H9 (cell line): ENCODE data around the gene UVRAG. TPM values are rescaled to one million over a fixed set of nuclear protein-coding genes. Genes with fewer than 3 reads are reported as not detected.

Source experiments
- DNase-seq: peaks from one replicate; pipeline ENCODE4 v3.0.0-alpha.2; 2017
- H2AFZ ChIP-seq: one replicate; pipeline ENCODE4 v1.6.1; 2013; ENCODE audit warnings: mild to moderate bottlenecking, low read length, control low read depth, moderate library complexity
- H2AK5ac ChIP-seq: 2 replicates; pipeline ENCODE4 v1.6.1; 2013; ENCODE audit warnings: low read length, control low read depth, mixed read lengths; ENCODE audit not compliant: insufficient read length
- H2BK120ac ChIP-seq: one replicate; pipeline ENCODE4 v1.6.1; 2013; ENCODE audit warnings: low read depth, mild to moderate bottlenecking, low read length, control low read depth, inconsistent platforms; ENCODE audit not compliant: poor library complexity, severe bottlenecking
- H2BK12ac ChIP-seq: 2 replicates; pipeline ENCODE4 v1.6.1; 2013; ENCODE audit warnings: low read length, control low read depth, mixed read lengths, low read depth; ENCODE audit not compliant: insufficient read length
- H2BK15ac ChIP-seq: 2 replicates; pipeline ENCODE4 v1.6.1; 2013; ENCODE audit warnings: low read depth, low read length, control low read depth
- H2BK20ac ChIP-seq: one replicate; pipeline ENCODE4 v1.6.1; 2013; ENCODE audit warnings: low read depth, mild to moderate bottlenecking, low read length, control low read depth, inconsistent platforms; ENCODE audit not compliant: poor library complexity, severe bottlenecking
- H2BK5ac ChIP-seq: 2 replicates; pipeline ENCODE4 v1.6.1; 2013; ENCODE audit warnings: low read length, control low read depth, mixed read lengths; ENCODE audit not compliant: insufficient read length
- H3K14ac ChIP-seq: 2 replicates; pipeline ENCODE4 v1.6.1; 2013; ENCODE audit warnings: low read length, control low read depth; ENCODE audit not compliant: insufficient read depth
- H3K18ac ChIP-seq: 2 replicates; pipeline ENCODE4 v1.6.1; 2013; ENCODE audit warnings: low read depth, mild to moderate bottlenecking, mixed read lengths, low read length, control low read depth; ENCODE audit not compliant: insufficient read length
- H3K23ac ChIP-seq: 2 replicates; pipeline ENCODE4 v1.6.1; 2013; ENCODE audit warnings: low read length, control low read depth, mixed read lengths, low read depth; ENCODE audit not compliant: insufficient read length
- H3K23me2 ChIP-seq: 2 replicates; pipeline ENCODE4 v1.6.1; 2013; ENCODE audit warnings: low read depth, mild to moderate bottlenecking, mixed read lengths, low read length, control low read depth; ENCODE audit not compliant: insufficient read length, poor library complexity, severe bottlenecking
- H3K27ac ChIP-seq: 2 replicates; pipeline ENCODE4 v1.5.1; 2013; ENCODE audit warnings: low read length, control low read depth, mixed read lengths, low read depth; ENCODE audit not compliant: insufficient read length
- H3K27me3 ChIP-seq: 2 replicates; pipeline ENCODE4 v1.6.1; 2013; ENCODE audit warnings: low read length, control low read depth, inconsistent platforms; ENCODE audit not compliant: insufficient read depth
- H3K4ac ChIP-seq: 2 replicates; pipeline ENCODE4 v1.6.1; 2013; ENCODE audit warnings: low read depth, mild to moderate bottlenecking, control low read depth, inconsistent platforms, low read length, moderate library complexity
- H3K4me1 ChIP-seq: 2 replicates; pipeline ENCODE4 v1.6.1; 2013; ENCODE audit warnings: low read length, control low read depth, inconsistent platforms; ENCODE audit not compliant: insufficient read depth
- H3K4me2 ChIP-seq: 2 replicates; pipeline ENCODE4 v1.6.1; 2013; ENCODE audit warnings: low read length, control low read depth, mixed read lengths; ENCODE audit not compliant: insufficient read length, insufficient read depth
- H3K56ac ChIP-seq: 2 replicates; pipeline ENCODE4 v1.6.1; 2013; ENCODE audit warnings: low read depth, mild to moderate bottlenecking, mixed read lengths, low read length, control low read depth; ENCODE audit not compliant: insufficient read length
- H3K79me1 ChIP-seq: 2 replicates; pipeline ENCODE4 v1.6.1; 2013; ENCODE audit warnings: low read depth, mild to moderate bottlenecking, moderate library complexity, low read length, control low read depth, inconsistent platforms; ENCODE audit not compliant: insufficient read depth, poor library complexity, severe bottlenecking
- H3K79me2 ChIP-seq: 2 replicates; pipeline ENCODE4 v1.6.1; 2013; ENCODE audit warnings: low read length, control low read depth, inconsistent platforms; ENCODE audit not compliant: insufficient read depth
- H3K9ac ChIP-seq: 2 replicates; pipeline ENCODE4 v1.6.1; 2013; ENCODE audit warnings: low read length, control low read depth, mixed read lengths; ENCODE audit not compliant: insufficient read length; ENCODE audit errors: extremely low read depth
- H3K9me3 ChIP-seq: one replicate; pipeline ENCODE4 v1.6.1; 2013; ENCODE audit warnings: low read depth, low read length, inconsistent platforms; ENCODE audit not compliant: control insufficient read depth
- H3T11ph ChIP-seq: one replicate; pipeline ENCODE4 v1.6.1; 2013; ENCODE audit warnings: mild to moderate bottlenecking, low read length, control low read depth, inconsistent platforms
- H4K20me1 ChIP-seq: one replicate; pipeline ENCODE4 v1.6.1; 2013; ENCODE audit not compliant: control insufficient read depth, insufficient read length, insufficient read depth
- H4K5ac ChIP-seq: 2 replicates; pipeline ENCODE4 v1.6.1; 2013; ENCODE audit warnings: low read depth, mild to moderate bottlenecking, mixed read lengths, low read length, control low read depth; ENCODE audit not compliant: insufficient read length
- H4K8ac ChIP-seq: replicated peaks from 2 replicates; pipeline ENCODE4 v1.6.1; 2013; ENCODE audit warnings: low read length, control low read depth, mixed read lengths, low read depth; ENCODE audit not compliant: insufficient read length
- H4K91ac ChIP-seq: 2 replicates; pipeline ENCODE4 v1.6.1; 2013; ENCODE audit warnings: low read depth, mild to moderate bottlenecking, moderate library complexity, mixed read lengths, low read length, control low read depth; ENCODE audit not compliant: insufficient read length
- H3K27ac Mint-ChIP-seq, 3 experiments: 2 replicates in 2 of 3; 3 replicates in 1 of 3; pipeline ENCODE4 v1.8.0; 2020 to 2021; ENCODE audit warnings: mixed read lengths in 3 of 3, mild to moderate bottlenecking in 1 of 3, moderate library complexity in 1 of 3
- H3K27me3 Mint-ChIP-seq: 2 replicates; pipeline ENCODE4 v1.8.0; 2021; ENCODE audit warnings: low read depth, mild to moderate bottlenecking, moderate library complexity, mixed read lengths
- H3K36me3 Mint-ChIP-seq, 3 experiments: 2 replicates in 2 of 3; 3 replicates in 1 of 3; pipeline ENCODE4 v1.8.0; 2020 to 2021; ENCODE audit warnings: low read depth in 3 of 3, mixed read lengths in 3 of 3; ENCODE audit not compliant: insufficient read depth in 1 of 3
- H3K4me1 Mint-ChIP-seq, 2 experiments: 2 replicates each; pipeline ENCODE4 v1.8.0; 2020; ENCODE audit warnings: mixed read lengths in 2 of 2
- H3K4me3 Mint-ChIP-seq, 2 experiments: 2 replicates in 1 of 2; 3 replicates in 1 of 2; pipeline ENCODE4 v1.8.0; 2020 to 2021; ENCODE audit warnings: mild to moderate bottlenecking in 2 of 2, mixed read lengths in 2 of 2, moderate library complexity in 1 of 2
- H3K9me3 Mint-ChIP-seq, 2 experiments: 2 replicates in 1 of 2; 3 replicates in 1 of 2; pipeline ENCODE4 v1.8.0; 2020; ENCODE audit warnings: mild to moderate bottlenecking in 2 of 2, mixed read lengths in 2 of 2, moderate library complexity in 1 of 2
- CTCF ChIP-seq: fragments of 200-600 bp; sonication (generic); conservative IDR thresholded peaks from 3 replicates; pipeline ENCODE4 v1.8.0; 2021; ENCODE audit warnings: antibody characterized with exemption, mild to moderate bottlenecking
- WGBS: extraction: QIAGEN DNeasy Blood & Tissue Kit; methylation state at CpG from one replicate; pipeline ENCODE4 v1.1.7; 2013; ENCODE audit warnings: missing lambda C conversion rate, low lambda C conversion rate, mixed read lengths; ENCODE audit not compliant: insufficient read length; ENCODE audit errors: extremely low coverage; 5-methylcytosine and 5-hydroxymethylcytosine counted together
- total RNA-seq: library from RNA; stranded (reverse); gene quantifications from 2 replicates; pipeline ENCODE4 v1.2.1, GENCODE V29; 2021

The UVRAG gene
- total RNA-seq, 1 experiment from 2014 or later: 18.5 TPM

DNA sequence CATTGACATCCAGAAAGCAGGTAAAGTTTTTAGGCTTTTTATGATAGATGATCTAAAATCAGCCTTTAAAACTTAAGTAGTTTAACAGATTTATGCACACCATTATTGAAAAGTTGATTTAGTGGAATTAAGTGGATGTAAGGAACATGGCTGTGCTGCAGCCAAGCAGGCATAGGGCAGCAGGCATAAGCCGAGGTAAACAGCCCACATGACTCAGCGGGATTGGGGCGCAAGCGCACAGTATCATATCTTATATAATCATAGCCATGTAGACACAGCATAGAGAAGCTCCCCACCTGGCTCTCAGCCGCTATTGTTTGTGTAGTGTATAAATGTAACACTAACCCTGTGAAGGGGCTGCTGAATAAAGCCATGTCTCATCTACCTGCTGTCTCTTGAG lies 233.8 kb downstream of the UVRAG start:
- H2AFZ ChIP-seq: no peak overlapping the region
- H4K20me1 ChIP-seq: no peaks in the 10 kb centered on the region
- Mint-ChIP-seq H3K27ac (no peak overlapping the region), H3K4me3 (no peak overlapping the region), H3K9me3 (peaks cover 30 to 32% of the 10 kb centered on the region in 2 experiments), H3K27me3 (0 out of 2 replicates have a peak, but pooled peaks cover 2% of the 10 kb centered on the region), H3K36me3 (peaks cover 36 to 55% (median 53%) of the 10 kb centered on the region in 3 experiments), H3K4me1 (peaks cover 6 to 7% of the 10 kb centered on the region in 2 experiments; a peak in 2 of 4 replicates)
- no peak overlapping the region for H4K8ac ChIP-seq
- H3K23ac ChIP-seq: no peak overlapping the region
- WGBS: no CpG with 5 or more reads among the region's 5 CpGs
- H3K56ac ChIP-seq: no peak overlapping the region
- DNase-seq: no peak
- no peak overlapping the region for H2AK5ac ChIP-seq
- H3K4me1 ChIP-seq: no peaks in the 10 kb centered on the region
- no peak overlapping the region for H3K4me2 ChIP-seq
- H3K27me3 ChIP-seq: no peaks in the 10 kb centered on the region
- H3K4ac ChIP-seq: no peak overlapping the region
- H3K9me3 ChIP-seq: peaks cover 17% of the 10 kb centered on the region
- no peak overlapping the region for H3K14ac ChIP-seq
- no peaks in the 10 kb centered on the region for H3K79me2 ChIP-seq
- H3K79me1 ChIP-seq: no peaks in the 10 kb centered on the region
- H3T11ph ChIP-seq: no peak overlapping the region
- TF ChIP-seq CTCF: no peak
- no peaks in the 10 kb centered on the region for H3K23me2 ChIP-seq
- no peak overlapping the region for H3K18ac ChIP-seq
- no peak overlapping the region for H3K9ac ChIP-seq
- H2BK5ac ChIP-seq: no peak overlapping the region
- no peak overlapping the region for H2BK15ac ChIP-seq
- no peak overlapping the region for H2BK12ac ChIP-seq
- H4K5ac ChIP-seq: no peak overlapping the region
- H4K91ac ChIP-seq: no peak overlapping the region
- H2BK20ac ChIP-seq: no peak overlapping the region
- H2BK120ac ChIP-seq: no peak overlapping the region
- no peak overlapping the region for H3K27ac ChIP-seq
